ENCODE measurements around the gene MTSS2.
A peak's percentile ranks its signal among the peaks of the same experiment; 100 is the strongest.

MTSS2 gene

DNA sequence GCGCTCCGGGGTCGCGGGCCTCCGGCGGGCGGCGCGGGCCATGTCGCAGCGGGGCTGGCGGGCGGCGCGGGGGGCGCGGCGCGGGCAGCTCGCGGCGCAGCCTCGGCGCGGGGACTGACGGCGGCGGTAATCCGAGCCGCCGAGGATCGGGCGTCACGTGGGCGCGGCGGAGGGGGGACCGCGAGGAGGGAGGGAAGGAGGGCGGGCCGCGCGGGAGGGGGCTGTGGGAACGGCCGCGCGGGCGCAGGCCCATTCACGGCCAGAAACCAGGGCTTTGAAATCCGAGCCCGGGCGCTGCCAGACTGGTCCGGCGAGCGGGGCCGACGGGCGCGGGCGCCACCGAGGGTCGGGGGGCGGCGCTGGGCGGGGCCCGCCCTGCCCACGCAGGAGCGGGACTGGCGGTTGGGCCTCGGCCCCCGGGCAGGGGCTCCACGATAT is at the start of gene MTSS2:
Gene MTSS2 (minus strand): TSS at position 116 of the 438 bp plus-strand sequence. CDS start 262 bp downstream, outside the sequence.
- DNase-seq, result peak in 1 of 2 experiments; percentile 20

DNA sequence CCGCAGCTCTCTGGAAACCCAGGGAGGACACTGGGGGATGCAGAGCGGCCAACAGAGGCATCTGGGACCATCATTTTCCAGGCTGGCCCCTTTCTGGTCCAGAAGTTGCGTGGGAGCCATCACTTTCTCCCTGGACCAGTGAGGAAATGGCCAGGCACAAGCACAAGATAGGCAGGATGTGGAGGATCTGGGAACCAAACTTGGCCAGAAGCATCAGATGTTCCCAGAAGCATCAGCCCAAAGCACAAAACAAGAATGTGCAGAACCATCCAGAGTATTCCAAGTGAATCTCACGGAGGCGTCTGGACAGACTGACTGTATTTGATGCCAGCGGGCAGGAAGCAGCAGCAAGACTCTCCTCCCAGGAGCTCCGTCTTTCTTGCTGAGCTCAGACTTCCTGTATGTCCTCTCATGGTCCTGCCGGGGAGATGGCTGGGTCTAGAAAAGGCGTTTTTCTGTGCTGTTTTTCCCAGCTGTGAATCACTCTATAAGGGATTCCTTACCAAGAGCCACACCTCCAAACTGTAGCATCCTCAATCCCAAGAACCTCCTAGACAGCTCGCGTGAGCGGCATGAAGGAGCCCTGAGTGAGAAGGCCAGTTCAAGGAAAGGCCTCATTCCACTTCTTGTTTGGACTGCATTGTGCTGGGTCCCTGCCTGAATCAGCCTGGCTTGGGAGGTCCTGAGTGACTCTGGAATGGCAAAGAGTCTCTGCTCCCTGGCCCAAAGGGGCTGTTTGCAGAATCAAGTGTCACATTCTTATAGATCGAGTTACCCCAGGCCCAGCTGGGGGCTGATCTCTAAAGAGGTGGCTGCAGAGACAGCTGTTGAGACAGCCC is 49.5 kb upstream of the MTSS2 start:
- no peak for DNase-seq

GRCh38 chr16:70734522-70735095 is 48.8 kb upstream of the MTSS2 start:
- no peak for DNase-seq

- no peak for DNase-seq
Measured at GRCh38 chr16:70730944-70731343, 45.1 kb upstream of the MTSS2 start.

GRCh38 chr16:70730031-70730430 is 44.2 kb upstream of the MTSS2 start:
- no peak for DNase-seq

GRCh38 chr16:70729292-70729691 is 43.4 kb upstream of the MTSS2 start:
- no peak for DNase-seq

- DNase-seq, result no peak
Measured at GRCh38 chr16:70728150-70728549, 42.3 kb upstream of the MTSS2 start.

DNA sequence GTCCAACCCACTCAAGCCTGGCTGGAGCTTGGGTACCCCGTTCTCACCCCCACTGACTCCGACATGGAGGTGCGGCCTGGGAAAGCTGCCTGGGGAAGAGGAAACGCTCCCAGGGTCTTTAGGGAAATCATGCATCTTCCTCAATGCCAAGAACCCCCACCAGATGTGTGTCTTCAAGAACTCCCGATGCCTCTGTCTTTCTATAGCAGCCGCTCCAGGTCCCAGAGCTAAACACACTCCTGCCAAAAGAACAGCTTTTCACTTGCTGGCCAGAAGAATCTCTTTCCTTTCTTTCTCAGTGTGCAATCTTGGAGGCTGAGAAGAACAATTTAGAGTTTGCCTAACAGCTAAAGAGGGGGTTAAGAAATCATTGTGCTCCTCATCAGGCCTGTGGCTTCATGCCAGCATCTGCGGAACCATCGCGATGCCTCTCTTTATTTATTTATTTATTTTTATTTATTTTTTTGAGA is 41.1 kb upstream of the MTSS2 start:
- no peak for DNase-seq

DNA sequence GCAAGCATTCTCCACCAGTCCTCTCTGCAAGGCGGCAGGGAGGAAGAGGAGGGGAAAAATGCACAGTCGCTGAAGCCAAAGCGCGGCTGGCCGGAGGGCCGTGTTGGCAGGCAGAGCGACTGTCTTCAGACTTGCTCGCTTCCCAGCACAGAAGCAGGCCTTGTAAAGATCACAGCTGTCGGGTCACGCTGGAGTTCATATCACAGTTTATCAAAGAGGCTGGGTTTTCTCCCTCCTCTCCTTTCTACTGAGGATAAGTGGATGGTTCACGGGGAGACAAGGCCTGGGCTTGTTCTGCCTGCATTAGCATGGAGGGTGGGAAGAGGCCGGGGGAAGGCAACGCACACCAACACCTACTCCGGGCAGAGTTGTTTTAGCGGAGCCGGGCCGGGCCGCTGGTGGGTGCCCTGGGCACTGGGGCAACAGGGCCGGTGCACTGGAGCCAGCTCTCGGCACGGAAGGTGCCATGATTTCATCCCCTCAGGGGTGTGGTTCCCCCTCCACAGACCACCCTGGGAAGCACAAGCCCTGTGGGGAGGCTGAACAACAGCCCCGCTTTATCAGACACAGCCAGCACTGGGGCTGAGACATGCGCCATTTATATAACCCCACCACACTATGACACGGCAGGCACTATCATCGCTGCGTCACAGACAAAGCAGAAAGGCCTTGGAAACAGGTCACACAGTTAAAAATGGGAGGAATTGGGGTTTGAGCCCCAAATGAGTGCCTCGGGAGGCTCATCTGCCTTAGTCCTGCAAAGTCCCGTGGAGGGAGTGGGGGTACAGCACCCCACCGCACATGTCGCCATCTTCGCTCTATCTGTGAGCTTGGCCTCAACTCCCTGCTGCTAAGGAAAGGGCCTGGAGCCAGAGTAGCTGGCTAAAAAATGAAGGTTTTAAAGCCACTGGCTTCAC is 40.3 kb upstream of the MTSS2 start:
- no peak for DNase-seq

DNA sequence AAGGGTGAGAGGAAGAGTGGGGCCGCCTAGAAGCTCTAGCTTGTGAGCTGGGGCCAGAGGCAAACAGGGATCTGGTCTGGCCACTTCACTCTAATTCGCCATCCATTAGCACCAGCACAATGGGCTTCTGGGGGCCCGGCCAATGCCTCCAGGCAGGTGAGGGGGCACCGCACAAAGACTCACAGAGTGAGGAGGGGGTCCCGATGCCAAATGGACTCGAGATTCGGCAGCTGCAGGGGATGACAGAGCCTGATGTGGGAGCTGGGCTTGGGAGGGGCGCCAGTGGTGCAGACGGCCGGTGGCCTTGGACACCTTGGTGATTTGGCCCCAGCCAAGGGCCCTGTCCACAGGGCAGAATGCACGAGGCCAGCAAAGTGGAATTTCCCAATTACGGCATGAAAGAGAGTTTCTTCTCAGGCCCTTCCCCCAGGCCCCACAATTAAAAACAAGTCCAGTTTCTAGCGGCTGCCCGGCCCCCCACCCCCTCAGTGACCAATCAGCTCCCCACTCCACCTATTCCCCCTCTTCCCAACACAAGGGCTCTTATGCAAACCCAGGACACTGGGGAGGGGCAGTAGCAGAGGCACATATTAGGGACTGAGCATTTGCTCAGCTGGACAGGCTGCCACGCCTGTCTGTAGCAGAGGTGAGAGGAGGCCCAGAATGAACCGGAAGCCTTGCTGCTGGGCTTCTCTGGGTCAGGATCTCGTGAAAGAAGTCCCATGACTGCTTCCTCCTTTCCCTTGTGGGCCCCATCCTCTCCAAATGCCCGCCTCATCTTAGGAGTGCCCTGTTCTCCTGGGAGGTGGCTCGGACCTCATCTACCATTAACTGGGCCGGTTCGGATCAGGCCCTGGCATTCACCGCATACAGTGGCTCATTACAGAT is 39.4 kb upstream of the MTSS2 start:
- no peak for DNase-seq

GRCh38 chr16:70724146-70725023 is 38.5 kb upstream of the MTSS2 start:
- DNase-seq, result no peak

- DNase-seq, result no peak
Measured at GRCh38 chr16:70723740-70724145, 37.9 kb upstream of the MTSS2 start.

DNA sequence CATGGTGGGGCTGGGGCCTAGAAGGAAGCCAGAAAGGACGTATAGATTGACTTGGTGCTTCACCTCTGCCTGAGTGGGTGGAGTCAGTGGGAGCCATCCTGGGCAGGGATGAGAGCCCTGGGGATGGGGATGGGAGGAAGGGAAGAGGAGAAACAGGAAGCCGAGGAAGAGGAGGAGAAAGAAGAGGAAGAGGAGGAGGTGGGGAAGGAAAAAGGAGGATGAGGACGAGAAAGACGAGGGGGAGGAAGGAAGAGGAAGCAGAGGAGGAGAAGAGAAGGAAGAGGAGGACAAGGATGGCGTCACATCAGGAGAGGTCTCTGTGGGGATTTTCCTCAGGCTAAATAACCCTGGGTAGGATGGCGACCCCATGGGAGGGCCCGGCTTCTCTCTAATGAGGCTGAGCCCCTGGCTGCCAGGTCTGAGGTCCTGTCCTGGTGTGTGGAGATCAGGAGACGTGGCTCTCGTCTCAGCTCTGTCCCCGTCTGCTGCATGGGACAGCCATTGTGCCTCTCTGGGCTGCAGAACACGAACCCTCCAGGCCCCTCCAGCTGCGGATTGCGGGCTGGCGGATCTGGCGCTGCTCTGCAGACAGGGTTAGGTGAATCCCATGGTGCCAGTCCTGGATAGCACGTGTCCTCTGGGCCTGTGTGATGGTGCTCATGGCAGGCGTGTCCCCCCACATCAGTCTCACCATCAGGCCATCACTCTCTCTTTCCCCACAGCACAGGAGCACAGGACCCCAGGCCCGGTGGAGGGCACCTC is 35.5 kb upstream of the MTSS2 start:
- DNase-seq, result no peak

DNA sequence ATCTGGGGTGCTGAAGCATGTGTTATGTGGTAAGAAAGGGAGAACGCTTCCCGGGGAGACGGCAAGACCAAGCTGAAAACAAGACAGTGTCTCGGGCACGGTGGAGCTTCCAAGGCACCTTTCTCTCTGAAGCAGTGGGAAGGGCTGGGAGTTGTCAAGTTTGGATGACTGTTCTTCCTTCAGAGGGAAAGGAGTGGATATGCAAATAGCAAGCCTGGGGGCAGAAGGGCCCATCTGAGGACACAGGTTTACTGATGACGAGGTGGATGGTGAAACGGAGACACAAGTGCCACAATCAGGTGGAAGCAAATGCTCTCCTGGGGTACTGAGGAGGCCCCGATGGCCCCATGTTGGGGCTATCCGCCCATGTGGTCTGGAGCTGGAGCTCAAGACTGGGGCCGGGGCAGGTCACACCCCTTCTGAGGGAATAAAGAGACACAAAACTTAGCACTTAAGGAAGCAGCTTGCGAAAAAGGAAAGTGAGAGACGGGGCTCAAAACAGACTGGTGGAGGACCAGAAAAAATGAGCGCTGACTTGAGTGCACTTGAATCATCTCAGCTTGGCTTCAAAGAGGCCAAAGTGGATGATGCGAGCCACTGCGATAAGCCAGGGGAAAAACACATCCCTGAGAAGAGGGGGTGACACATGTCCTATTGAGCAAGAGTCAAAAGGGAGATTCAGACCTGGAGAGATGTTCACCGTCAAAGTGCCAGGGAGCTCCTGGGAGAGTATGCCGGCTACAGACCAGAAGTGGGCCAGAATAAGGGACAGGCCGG is 34.8 kb upstream of the MTSS2 start:
- DNase-seq, result no peak

DNA sequence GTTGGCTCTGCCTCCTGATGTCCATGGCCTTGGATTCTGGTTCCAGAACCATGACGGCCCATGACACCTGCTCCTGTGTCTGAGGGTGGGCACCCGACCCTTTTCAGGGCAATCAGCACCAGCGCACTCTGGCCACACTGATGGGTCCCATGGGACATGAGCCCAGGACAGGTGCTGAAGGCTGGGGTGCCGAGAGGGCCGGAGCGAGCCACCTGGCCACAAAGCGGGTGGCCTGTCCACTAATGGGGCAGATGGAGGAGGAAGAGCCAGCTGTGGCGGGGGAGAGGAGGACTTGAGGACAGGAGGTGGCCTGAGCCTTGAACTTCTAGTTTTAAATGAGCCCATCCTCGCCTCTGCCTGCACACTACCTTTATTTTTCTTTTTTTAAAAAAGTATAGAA is 31.2 kb upstream of the MTSS2 start:
- no peak for DNase-seq

DNA sequence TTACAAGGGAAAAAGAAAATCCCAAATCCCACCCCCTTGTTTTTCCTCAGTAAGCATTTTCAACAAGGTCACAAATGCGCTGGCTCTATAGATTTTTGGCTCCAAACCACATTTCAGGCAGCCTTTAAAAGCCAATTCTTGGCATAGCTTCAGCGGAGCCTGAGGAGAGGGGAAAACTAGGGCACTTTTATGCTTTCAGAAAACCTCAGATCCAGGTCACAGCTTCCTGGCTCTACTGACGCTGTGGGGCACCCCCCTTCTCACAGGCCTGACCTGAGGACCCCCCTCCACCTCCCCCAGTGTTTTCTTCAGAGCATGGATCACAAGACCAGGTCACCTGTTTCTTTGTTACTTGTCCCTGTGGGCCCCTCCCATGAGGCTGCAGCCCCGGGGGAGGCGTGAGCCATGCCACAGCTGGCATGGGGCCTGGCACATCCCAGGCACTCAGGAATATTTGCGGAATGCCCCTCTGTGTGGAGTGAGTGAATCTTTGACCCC is 30.1 kb upstream of the MTSS2 start:
- no peak for DNase-seq

GRCh38 chr16:70715055-70715858 is 29.4 kb upstream of the MTSS2 start:
- DNase-seq, result no peak

- DNase-seq, result no peak
Measured at GRCh38 chr16:70714581-70715054, 28.8 kb upstream of the MTSS2 start.
